Thymus (tissue), 11 donors: ENCODE results near the gene TSPAN11. TPM values are rescaled to one million over a fixed set of nuclear protein-coding genes. Genes with fewer than 3 reads are reported as not detected.
"Not testable (repeated sequence)": the region's sequence is repeated elsewhere in the genome, so short reads cannot be mapped to it uniquely, and the experiment has no call there.

Experiments
- DNase-seq, 9 donors: peaks; one replicate each; pipeline ENCODE4 v3.0.0-alpha.2; 2013; ENCODE audit warnings: low spot score in 9 of 9, low read depth in 6 of 9, missing footprints in 1 of 9
- H3K27ac ChIP-seq, 2 donors: one replicate each; pipeline ENCODE4 v1.5.1; 2013; ENCODE audit warnings: control low read depth in 1 of 2, low read depth in 1 of 2, low read length in 1 of 2, mild to moderate bottlenecking in 1 of 2, moderate library complexity in 1 of 2
- H3K27me3 ChIP-seq, 2 donors: one replicate each; pipeline ENCODE4 v1.5.1; 2013; ENCODE audit warnings: low read length in 1 of 2; ENCODE audit not compliant: control insufficient read depth in 2 of 2, insufficient read depth in 1 of 2
- H3K36me3 ChIP-seq, 2 donors: one replicate each; pipeline ENCODE4 v1.5.1; 2013; ENCODE audit warnings: low read length in 1 of 2, mild to moderate bottlenecking in 1 of 2, moderate library complexity in 1 of 2; ENCODE audit not compliant: control insufficient read depth in 2 of 2, insufficient read depth in 2 of 2
- H3K4me1 ChIP-seq, 2 donors: one replicate each; pipeline ENCODE4 v1.5.1; 2013; ENCODE audit warnings: low read length in 2 of 2; ENCODE audit not compliant: control insufficient read depth in 2 of 2, insufficient read depth in 2 of 2
- H3K4me3 ChIP-seq, 2 donors: one replicate each; pipeline ENCODE4 v1.5.1; 2013; ENCODE audit warnings: low read length in 2 of 2, control low read depth in 1 of 2, mild to moderate bottlenecking in 1 of 2
- H3K9me3 ChIP-seq, 2 donors: one replicate each; pipeline ENCODE4 v1.5.1; 2013; ENCODE audit warnings: low read length in 1 of 2, mild to moderate bottlenecking in 1 of 2; ENCODE audit not compliant: control insufficient read depth in 2 of 2, insufficient read depth in 1 of 2
- WGBS: extraction: QIAGEN DNeasy Blood & Tissue Kit; methylation state at CpG from one replicate; pipeline ENCODE4 v1.1.7; 2013; 5-methylcytosine and 5-hydroxymethylcytosine counted together
- polyA plus RNA-seq: library from polyadenylated mRNA; stranded (reverse); fragments of 200-250 nt; gene quantifications from one replicate; pipeline ENCODE4 v1.2.3, GENCODE V29; 2013
- total RNA-seq: library from RNA; stranded (reverse); fragments of 120-200 nt; gene quantifications from one replicate; pipeline ENCODE4 v1.2.4, GENCODE V29; 2013
- donor health status: healthy.

The TSPAN11 gene
- total and polyA plus RNA-seq, 2 donors = 0.21 to 0.85 TPM

DNA sequence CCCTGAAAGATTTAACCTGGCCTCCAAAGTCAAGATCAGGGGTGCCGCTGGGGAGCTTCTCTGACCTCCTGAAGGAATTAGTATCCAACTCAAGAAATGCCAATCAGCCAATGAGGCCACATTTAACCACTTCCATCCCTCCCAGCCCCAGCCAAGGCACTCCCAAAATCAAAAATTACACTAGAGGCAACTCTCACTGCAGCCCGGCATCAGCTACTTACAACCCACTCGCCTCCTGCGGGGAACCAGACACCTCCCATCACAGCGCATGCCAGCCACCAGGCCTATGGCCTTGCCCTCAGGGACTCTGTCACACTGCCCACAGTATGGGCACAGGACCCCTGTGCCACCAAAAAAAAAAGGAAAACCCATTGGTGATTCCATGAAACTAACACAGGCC, 84.8 kb downstream of the TSPAN11 start:
- peaks cover 0 to 13% of the 10 kb centered on the region in 2 donors for H3K4me1 ChIP-seq
- WGBS = 88% methylated on average over 5 of the region's 5 CpGs

DNA sequence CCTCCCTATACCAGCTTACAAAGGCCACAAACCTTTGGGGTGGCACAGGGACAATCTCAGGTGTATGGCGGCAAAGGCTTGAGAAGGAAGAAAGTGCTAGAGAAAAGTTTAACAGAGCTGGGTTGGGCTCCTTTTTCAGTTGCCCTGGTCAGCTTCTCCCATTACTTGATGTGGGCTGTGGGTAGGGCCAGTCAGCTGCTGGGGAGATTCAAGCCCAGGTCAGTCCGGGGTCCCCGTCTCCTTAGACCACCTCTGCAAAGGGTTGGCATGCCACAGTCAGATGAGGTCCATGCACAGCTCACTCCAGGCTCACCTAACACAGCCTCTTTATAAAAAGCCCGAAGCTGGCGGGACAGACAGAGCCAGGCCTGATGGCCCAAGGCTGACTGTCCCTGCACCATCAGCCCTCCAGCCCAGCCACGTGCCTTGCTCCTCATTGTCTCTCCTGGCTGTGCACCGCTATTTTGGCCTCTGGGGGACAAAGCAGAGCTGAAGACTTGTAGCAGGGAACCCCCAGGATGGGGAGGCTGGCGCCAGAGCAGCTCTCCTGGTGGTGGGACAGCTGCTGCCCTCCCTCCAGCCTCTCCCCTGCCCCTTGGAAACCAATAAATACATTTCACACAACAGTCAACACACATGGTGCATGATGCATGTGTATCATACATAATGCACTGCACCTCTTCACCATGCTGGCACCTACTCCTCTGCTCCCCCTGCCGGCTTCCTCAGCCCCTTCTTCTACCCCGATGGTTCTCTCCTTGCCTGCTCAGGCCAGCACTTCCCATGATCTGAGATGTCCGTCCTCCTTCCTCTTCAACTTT, 85.4 kb downstream of the TSPAN11 start:
- 92% methylated on average over 11 of the region's 11 CpGs for WGBS
- H3K9me3 ChIP-seq = no peaks in the 10 kb centered on the region
- DNase-seq = no peak

More for the DNA sequence above, 84.8 kb downstream of the TSPAN11 start:
- H3K9me3 ChIP-seq = no peaks in the 10 kb centered on the region
- no peak overlapping the region for H3K4me3 ChIP-seq
- no peaks in the 10 kb centered on the region for H3K36me3 ChIP-seq
- no peaks in the 10 kb centered on the region for H3K27me3 ChIP-seq
- H3K27ac ChIP-seq = no peak overlapping the region
- no peak for DNase-seq

GRCh38 chr12:31012567-31012891, 86.0 kb downstream of the TSPAN11 start:
- not testable (repeated sequence) for H3K9me3 ChIP-seq, H3K27ac ChIP-seq, H3K36me3 ChIP-seq, H3K4me3 ChIP-seq, H3K27me3 ChIP-seq, DNase-seq
- H3K4me1 ChIP-seq = peaks cover 0 to 17% of the 10 kb centered on the region in 2 donors
- WGBS = 93% methylated on average over 7 of the region's 7 CpGs

More for the DNA sequence above, 85.4 kb downstream of the TSPAN11 start:
- no peak overlapping the region for H3K4me3 ChIP-seq
- no peaks in the 10 kb centered on the region for H3K36me3 ChIP-seq
- peaks cover 0 to 13% of the 10 kb centered on the region in 2 donors for H3K4me1 ChIP-seq
- no peak overlapping the region for H3K27ac ChIP-seq
- H3K27me3 ChIP-seq = no peaks in the 10 kb centered on the region

DNA sequence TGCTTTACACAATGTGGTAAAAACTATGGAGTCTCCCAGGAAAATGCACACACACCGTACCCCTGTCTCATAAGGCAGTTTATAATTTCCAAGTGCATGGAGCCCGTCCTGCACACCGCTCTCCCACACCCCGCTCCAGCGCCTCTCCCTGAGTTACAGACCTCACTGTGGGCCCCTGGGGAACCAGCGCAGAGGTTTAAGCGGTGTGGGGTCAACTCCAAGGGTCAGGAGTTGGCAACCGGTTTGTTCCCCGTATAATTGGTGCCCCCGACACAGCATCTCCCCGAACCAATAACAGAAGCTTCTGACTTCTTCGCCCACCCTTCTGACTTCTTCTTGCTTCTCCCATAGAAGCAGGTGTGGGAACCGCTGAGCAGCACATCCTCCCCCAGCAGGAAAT, 88.7 kb downstream of the TSPAN11 start:
- Histone ChIP-seq H3K36me3 (no peaks in the 10 kb centered on the region), H3K4me1 (peaks cover 6 to 40% of the 10 kb centered on the region in 2 donors), H3K9me3 (no peaks in the 10 kb centered on the region), H3K27ac (no peak overlapping the region), H3K27me3 (no peaks in the 10 kb centered on the region), H3K4me3 (no peak overlapping the region)
- no peak for DNase-seq
- 98% methylated on average over 13 of the region's 13 CpGs for WGBS

DNA sequence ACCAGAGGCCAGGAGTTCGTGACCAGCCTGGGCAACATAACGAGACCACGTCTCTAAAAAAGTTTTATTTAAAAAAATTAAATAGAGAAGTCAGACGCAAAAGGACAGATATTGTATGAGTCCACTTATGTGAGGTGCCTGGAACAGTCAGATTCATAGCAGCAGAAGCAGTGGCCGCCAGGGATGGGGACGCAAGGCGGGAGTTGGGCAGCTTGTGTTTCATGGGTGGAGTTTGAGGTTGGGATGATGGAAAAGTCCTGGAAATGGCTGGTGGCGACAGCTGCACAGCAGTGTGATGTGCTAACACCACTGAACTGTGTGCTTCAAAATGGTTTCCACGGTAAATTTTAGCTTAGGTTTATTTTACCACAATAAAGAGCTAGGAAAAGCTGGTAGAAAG, 89.5 kb downstream of the TSPAN11 start:
- Histone ChIP-seq H3K9me3 (no peaks in the 10 kb centered on the region), H3K4me1 (peaks cover 14 to 48% of the 10 kb centered on the region in 2 donors), H3K27ac (no peak overlapping the region), H3K4me3 (no peak overlapping the region), H3K36me3 (no peaks in the 10 kb centered on the region), H3K27me3 (no peaks in the 10 kb centered on the region)
- 96% methylated on average over 9 of the region's 9 CpGs for WGBS
- no peak for DNase-seq

GRCh38 chr12:31017535-31017934, 91.0 kb downstream of the TSPAN11 start:
- WGBS = 91% methylated on average over 4 of the region's 4 CpGs
- DNase-seq = no peak
- H3K9me3 ChIP-seq = no peaks in the 10 kb centered on the region
- H3K27me3 ChIP-seq = no peaks in the 10 kb centered on the region
- peaks cover 21 to 54% of the 10 kb centered on the region in 2 donors for H3K4me1 ChIP-seq
- no peaks in the 10 kb centered on the region for H3K36me3 ChIP-seq
- peak overlapping the region in 1 of 2 donors; percentile 10 for H3K27ac ChIP-seq
- no peak overlapping the region for H3K4me3 ChIP-seq

DNA sequence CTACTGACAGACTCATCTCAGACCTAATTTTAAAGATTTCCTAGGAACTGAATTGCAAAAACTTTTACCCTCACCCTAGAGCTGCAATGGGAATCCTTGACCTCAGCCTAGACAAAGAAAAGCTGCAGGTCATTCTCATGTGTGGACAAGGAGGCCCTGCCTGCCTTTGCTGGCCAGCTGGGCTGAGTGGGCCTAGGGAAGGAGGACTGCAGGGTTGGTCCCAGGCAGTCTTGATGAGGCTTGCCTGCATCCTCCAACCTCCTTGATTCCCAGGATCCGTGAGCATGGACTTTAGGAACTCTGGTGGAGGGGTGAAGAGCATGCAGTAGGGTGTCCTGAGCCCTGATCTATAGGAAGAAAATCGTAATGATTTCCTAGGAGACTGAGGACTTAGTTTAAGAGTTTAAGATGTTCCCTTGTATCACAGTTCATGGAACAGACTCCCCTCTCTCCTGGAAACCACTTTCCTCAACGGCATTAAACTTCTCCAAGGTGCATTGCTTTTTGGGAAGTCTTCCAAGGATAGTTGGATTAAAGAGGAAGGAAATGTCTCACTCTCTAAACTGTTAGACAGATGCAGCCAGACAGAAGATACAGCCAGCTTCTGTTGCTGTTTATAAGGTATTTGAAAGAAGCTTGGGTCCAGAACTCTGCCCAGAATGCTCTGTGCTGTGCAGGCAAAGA, 91.7 kb downstream of the TSPAN11 start:
- H3K36me3 ChIP-seq = no peaks in the 10 kb centered on the region
- DNase-seq = no peak
- no peak overlapping the region for H3K4me3 ChIP-seq
- peaks cover 21 to 61% of the 10 kb centered on the region in 2 donors for H3K4me1 ChIP-seq
- H3K27me3 ChIP-seq = no peaks in the 10 kb centered on the region
- H3K9me3 ChIP-seq = no peaks in the 10 kb centered on the region
- peak overlapping the region in 1 of 2 donors; percentile 35 for H3K27ac ChIP-seq
- 64% methylated on average over 3 of the region's 3 CpGs for WGBS

- no peaks in the 10 kb centered on the region for H3K9me3 ChIP-seq
- no peaks in the 10 kb centered on the region for H3K27me3 ChIP-seq
- 95% methylated on average over 6 of the region's 6 CpGs for WGBS
- H3K27ac ChIP-seq = peak overlapping the region in 1 of 2 donors; percentile 98
- no peak overlapping the region for H3K4me3 ChIP-seq
- no peak for DNase-seq
- no peaks in the 10 kb centered on the region for H3K36me3 ChIP-seq
- H3K4me1 ChIP-seq = peaks cover 21 to 68% of the 10 kb centered on the region in 2 donors
These were observed 92.4 kb downstream of the TSPAN11 start for GRCh38 chr12:31018790-31019505.

GRCh38 chr12:31019561-31019960, 93.0 kb downstream of the TSPAN11 start:
- Histone ChIP-seq H3K9me3 (no peaks in the 10 kb centered on the region), H3K27ac (peak overlapping the region; percentile 62 to 98), H3K27me3 (no peaks in the 10 kb centered on the region), H3K36me3 (no peaks in the 10 kb centered on the region), H3K4me1 (peaks cover 21 to 68% of the 10 kb centered on the region in 2 donors), H3K4me3 (no peak overlapping the region)
- DNase-seq = no peak
- 99% methylated on average over 6 of the region's 6 CpGs for WGBS
